ENCODE results near the gene TMEM204.

GRCh38 chr16:1561266-1561665, 27.8 kb downstream of the TMEM204 start:
- TF ChIP-seq CTCF (IDR thresholded peaks at IDR 0.05; ENCODE audit: low read depth, low read length) = no peak
- no peak for TF ChIP-seq EZH2phosphoT487 (IDR thresholded peaks at IDR 0.05; ENCODE audit: low read depth)
